ENCODE data around the gene TESK2. TPM values are rescaled to one million over a fixed set of nuclear protein-coding genes. Genes with fewer than 3 reads are reported as not detected.
A peak's percentile ranks its signal among the peaks of the same experiment; 100 is the strongest.

The TESK2 gene
- polyA plus RNA-seq, 1 donor from 2014 or later: 0.51 TPM

- Histone ChIP-seq H3K9me3 (ENCODE audit: low read length) (no peaks in the 10 kb centered on the region), H3K9me2 (ENCODE audit: insufficient read depth, low read length) (no peaks in the 10 kb centered on the region), H3K4me2 (ENCODE audit: low read length) (no peak overlapping the region), H3F3A (ENCODE audit: insufficient read depth, low read length, poor library complexity, severe bottlenecking) (no peaks in the 10 kb centered on the region), H3K79me2 (replicated peaks; ENCODE audit: insufficient read depth, low read length) (no peaks in the 10 kb centered on the region), H3K4me3 (ENCODE audit: low read length) (no peak overlapping the region), H3K27me3 (ENCODE audit: insufficient read depth, low read depth, low read length) (no peaks in the 10 kb centered on the region), H3K36me3 (ENCODE audit: insufficient read depth, low read length) (peaks cover 4% of the 10 kb centered on the region), H4K20me1 (ENCODE audit: insufficient read depth) (no peaks in the 10 kb centered on the region), H3K9ac (ENCODE audit: low read length) (no peak overlapping the region), H3K27ac (ENCODE audit: low read length) (no peak overlapping the region), H2AFZ (ENCODE audit: low read depth, low read length) (no peak overlapping the region)
- no peak for TF ChIP-seq EZH2 (IDR thresholded peaks at IDR 0.05; ENCODE audit: borderline replicate concordance, insufficient read depth, low read length, poor library complexity, severe bottlenecking)
- TF ChIP-seq TAF1 (IDR thresholded peaks at IDR 0.05; ENCODE audit: low read depth): no peak
- TF ChIP-seq POLR2AphosphoS5 (IDR thresholded peaks at IDR 0.05): no peak
- TF ChIP-seq EP300 (conservative IDR thresholded peaks at IDR 0.05; ENCODE audit: poor library complexity, severe bottlenecking): no peak
- TF ChIP-seq REST (IDR thresholded peaks at IDR 0.05; ENCODE audit: borderline replicate concordance): no peak
- TF ChIP-seq SMC3 (conservative IDR thresholded peaks at IDR 0.05; ENCODE audit: poor library complexity): peak; percentile 63
- peak; percentile 44 for TF ChIP-seq RAD21 (conservative IDR thresholded peaks at IDR 0.05)
- peak; percentile 55 for TF ChIP-seq CTCF (IDR thresholded peaks at IDR 0.05; ENCODE audit: poor library complexity, severe bottlenecking)
- no peak for TF ChIP-seq MXI1 (conservative IDR thresholded peaks at IDR 0.05; ENCODE audit: poor library complexity, severe bottlenecking)
Measured at GRCh38 chr1:45512641-45513054, 21.7 kb upstream of the TESK2 start.

- H2AFZ ChIP-seq (ENCODE audit: low read depth, low read length): no peak overlapping the region
- H3K4me3 ChIP-seq (ENCODE audit: low read length): no peak overlapping the region
- no peak overlapping the region for H3K27ac ChIP-seq (ENCODE audit: low read length)
- H3K9ac ChIP-seq (ENCODE audit: low read length): no peak overlapping the region
- H3K79me2 ChIP-seq (replicated peaks; ENCODE audit: insufficient read depth, low read length): no peaks in the 10 kb centered on the region
- no peaks in the 10 kb centered on the region for H3F3A ChIP-seq (ENCODE audit: insufficient read depth, low read length, poor library complexity, severe bottlenecking)
- no peaks in the 10 kb centered on the region for H4K20me1 ChIP-seq (ENCODE audit: insufficient read depth)
- H3K4me2 ChIP-seq (ENCODE audit: low read length): no peak overlapping the region
- no peaks in the 10 kb centered on the region for H3K27me3 ChIP-seq (ENCODE audit: insufficient read depth, low read depth, low read length)
- TF ChIP-seq RAD21 (conservative IDR thresholded peaks at IDR 0.05) (no peak), POLR2AphosphoS5 (IDR thresholded peaks at IDR 0.05) (no peak), SMC3 (conservative IDR thresholded peaks at IDR 0.05; ENCODE audit: poor library complexity) (no peak), CTCF (IDR thresholded peaks at IDR 0.05; ENCODE audit: poor library complexity, severe bottlenecking) (no peak)
- H3K36me3 ChIP-seq (ENCODE audit: insufficient read depth, low read length): peaks cover 4% of the 10 kb centered on the region
- no peaks in the 10 kb centered on the region for H3K9me2 ChIP-seq (ENCODE audit: insufficient read depth, low read length)
- no peaks in the 10 kb centered on the region for H3K9me3 ChIP-seq (ENCODE audit: low read length)
Measured at GRCh38 chr1:45510972-45511527, 20.1 kb upstream of the TESK2 start.

Measured in neural cell (in vitro differentiated cells).